ENCODE measurements around the gene DNAJC24. TPM values are rescaled to one million over a fixed set of nuclear protein-coding genes. Genes with fewer than 3 reads are reported as not detected.
"Not testable (repeated sequence)": the region's sequence is repeated elsewhere in the genome, so short reads cannot be mapped to it uniquely, and the experiment has no call there.

The DNAJC24 gene
- total RNA-seq: 10 to 100 TPM; 18.7 to 20.7 TPM

- Histone ChIP-seq H3K27ac (peak within 1 kb of the TSS; percentile 9 to 65), H3K36me3 (no peaks in the 10 kb centered on the region), H3K27me3 (replicated peaks; ENCODE audit: insufficient read depth) (no peaks in the 10 kb centered on the region), H3K9me3 (no peaks in the 10 kb centered on the region), H3K4me1 (ENCODE audit: control insufficient read depth in 1 of 2, low read depth in 2 of 2) (peaks cover 8 to 9% of the 10 kb centered on the region in 2 donors), H3K4me3 (peak within 1 kb of the TSS; percentile 94)
- ATAC-seq (ENCODE audit: insufficient number of reproducible peaks, low FRiP score, low read depth) (peak; percentile 91), DNase-seq (ENCODE audit: low spot score) (peak; percentile 70)
- no peak for TF ChIP-seq CTCF (IDR thresholded peaks at IDR 0.05)
These were observed at the start of gene DNAJC24, which contains the start of gene DCDC1 for GRCh38 chr11:31369348-31370329. DNAJC24 (plus strand) TSS chr11:31369860; CDS start chr11:31370749, 889 bp downstream. DCDC1 (minus strand) TSS chr11:31369739; CDS start chr11:31328280, 41,459 bp downstream.

- not testable (repeated sequence) for H3K36me3 ChIP-seq; H3K27me3 ChIP-seq (replicated peaks; ENCODE audit: insufficient read depth); H3K27ac ChIP-seq; H3K4me3 ChIP-seq; DNase-seq (ENCODE audit: low spot score); ATAC-seq (ENCODE audit: insufficient number of reproducible peaks, low FRiP score, low read depth); H3K9me3 ChIP-seq; H3K4me1 ChIP-seq (ENCODE audit: control insufficient read depth in 1 of 2, low read depth in 2 of 2)
These were observed 48.2 kb upstream of the DNAJC24 start for GRCh38 chr11:31321494-31321893.

- no peaks in the 10 kb centered on the region for H3K36me3 ChIP-seq
- no peak overlapping the region for H3K27ac ChIP-seq
- no peak for ATAC-seq (ENCODE audit: insufficient number of reproducible peaks, low FRiP score, low read depth)
- H3K27me3 ChIP-seq (replicated peaks; ENCODE audit: insufficient read depth): no peaks in the 10 kb centered on the region
- no peak for DNase-seq (ENCODE audit: low spot score)
- H3K9me3 ChIP-seq: no peaks in the 10 kb centered on the region
- H3K4me3 ChIP-seq: no peak overlapping the region
- TF ChIP-seq CTCF (IDR thresholded peaks at IDR 0.05): no peak
- H3K4me1 ChIP-seq (ENCODE audit: control insufficient read depth in 1 of 2, low read depth in 2 of 2): no peaks in the 10 kb centered on the region
These were observed 46.5 kb upstream of the DNAJC24 start for GRCh38 chr11:31323145-31323544.

- DNase-seq (ENCODE audit: low spot score) (no peak), ATAC-seq (ENCODE audit: insufficient number of reproducible peaks, low FRiP score, low read depth) (no peak)
- Histone ChIP-seq H3K27ac (no peak overlapping the region), H3K4me1 (ENCODE audit: control insufficient read depth in 1 of 2, low read depth in 2 of 2) (no peaks in the 10 kb centered on the region), H3K27me3 (replicated peaks; ENCODE audit: insufficient read depth) (no peaks in the 10 kb centered on the region), H3K9me3 (no peaks in the 10 kb centered on the region), H3K36me3 (no peaks in the 10 kb centered on the region), H3K4me3 (no peak overlapping the region)
- no peak for TF ChIP-seq CTCF (IDR thresholded peaks at IDR 0.05)
These were observed 44.5 kb upstream of the DNAJC24 start for GRCh38 chr11:31325160-31325559.

- DNase-seq (ENCODE audit: low spot score) (no peak), ATAC-seq (ENCODE audit: insufficient number of reproducible peaks, low FRiP score, low read depth) (no peak)
- Histone ChIP-seq H3K27ac (no peak overlapping the region), H3K9me3 (no peaks in the 10 kb centered on the region), H3K4me3 (no peak overlapping the region), H3K36me3 (no peaks in the 10 kb centered on the region), H3K4me1 (ENCODE audit: control insufficient read depth in 1 of 2, low read depth in 2 of 2) (no peaks in the 10 kb centered on the region), H3K27me3 (replicated peaks; ENCODE audit: insufficient read depth) (no peaks in the 10 kb centered on the region)
- TF ChIP-seq CTCF (IDR thresholded peaks at IDR 0.05): no peak
These were observed 43.1 kb upstream of the DNAJC24 start for GRCh38 chr11:31326470-31327148.

All from thoracic aorta (tissue), 2 donors.